ENCODE results near the gene YJEFN3. TPM values are rescaled to one million over a fixed set of nuclear protein-coding genes. Genes with fewer than 3 reads are reported as not detected.

Gene YJEFN3
- total RNA-seq, 1 experiment from 2014 or later = 16.6 TPM

- Histone ChIP-seq H3K27me3 (ENCODE audit: insufficient read depth, low read length) (peaks cover 2% of the 10 kb centered on the region; the same call in 1 of the 2 replicates), H4K91ac (ENCODE audit: insufficient read length, low read depth, low read length) (no peak overlapping the region), H2AK5ac (ENCODE audit: insufficient read length, low read length) (no peak overlapping the region), H3K23ac (ENCODE audit: insufficient read length, low read depth, low read length) (no peak overlapping the region), H2BK5ac (ENCODE audit: insufficient read length, low read length) (no peak overlapping the region), H2BK120ac (ENCODE audit: low read depth, low read length, poor library complexity, severe bottlenecking) (no peak overlapping the region), H4K5ac (ENCODE audit: insufficient read length, low read depth, low read length) (no peak overlapping the region), H3K4me1 (ENCODE audit: insufficient read depth, low read length) (no peaks in the 10 kb centered on the region), H3K18ac (ENCODE audit: insufficient read length, low read depth, low read length) (peak overlapping the region; percentile 44), H3K56ac (ENCODE audit: insufficient read length, low read depth, low read length) (no peak overlapping the region), H3K79me1 (ENCODE audit: insufficient read depth, low read depth, low read length, poor library complexity, severe bottlenecking) (no peaks in the 10 kb centered on the region), H3K23me2 (ENCODE audit: insufficient read length, low read depth, low read length, poor library complexity, severe bottlenecking) (peaks cover 14% of the 10 kb centered on the region), H3K4ac (ENCODE audit: low read depth, low read length) (no peak overlapping the region), H2BK12ac (ENCODE audit: insufficient read length, low read depth, low read length) (no peak overlapping the region), H3K4me2 (ENCODE audit: insufficient read depth, insufficient read length, low read length) (peak overlapping the region; percentile 74), H2BK15ac (ENCODE audit: low read depth, low read length) (no peak overlapping the region), H3T11ph (ENCODE audit: low read length) (no peak overlapping the region), H3K79me2 (ENCODE audit: insufficient read depth, low read length) (no peaks in the 10 kb centered on the region), H3K27ac (ENCODE audit: insufficient read length, low read depth, low read length) (no peak overlapping the region), H3K9me3 (ENCODE audit: control insufficient read depth, low read depth, low read length) (no peaks in the 10 kb centered on the region), H4K8ac (replicated peaks; ENCODE audit: insufficient read length, low read depth, low read length) (no peak overlapping the region), H2AFZ (ENCODE audit: low read length) (no peak overlapping the region), H2BK20ac (ENCODE audit: low read depth, low read length, poor library complexity, severe bottlenecking) (no peak overlapping the region), H3K14ac (ENCODE audit: insufficient read depth, low read length) (no peak overlapping the region), H3K9ac (ENCODE audit: extremely low read depth, insufficient read length, low read length) (no peak overlapping the region), H4K20me1 (ENCODE audit: control insufficient read depth, insufficient read depth, insufficient read length) (no peaks in the 10 kb centered on the region)
- H3K36me3 Mint-ChIP-seq (ENCODE audit: insufficient read depth in 1 of 3, low read depth in 3 of 3) = peaks cover 2 to 4% (median 2%) of the 10 kb centered on the region in 3 experiments; a peak in 4 of 7 replicates
- peak overlapping the region in 1 of 3 experiments; percentile 70; a peak in 1 of 7 replicates for H3K27ac Mint-ChIP-seq
- H3K4me1 Mint-ChIP-seq = peaks cover 7 to 15% of the 10 kb centered on the region in 2 experiments
- WGBS (ENCODE audit: extremely low coverage, insufficient read length, low lambda C conversion rate) = no CpG with 5 or more reads among the region's 45 CpGs
- DNase-seq = peak; percentile 99
- peak overlapping the region; percentile 33 to 44; a peak in 2 of 5 replicates for H3K4me3 Mint-ChIP-seq
- no peak for TF ChIP-seq CTCF (conservative IDR thresholded peaks at IDR 0.05)
- no peaks in the 10 kb centered on the region; a peak in 1 of 5 replicates for H3K9me3 Mint-ChIP-seq
- peaks cover 25% of the 10 kb centered on the region for H3K27me3 Mint-ChIP-seq (ENCODE audit: low read depth)
Measured at GRCh38 chr19:19540715-19541515, 12.2 kb downstream of the YJEFN3 start.

Measured in H9 (cell line).